Gastrocnemius medialis (tissue), 4 donors: ENCODE measurements around the gene UPF2.

Experiments used
- CTCF ChIP-seq, 5 experiments: fragments of 450-650 bp in 3 of 5; fragments of 200-600 bp in 2 of 5; sonication (generic) in 2 of 5; IDR thresholded peaks in 4 of 5; conservative IDR thresholded peaks in 1 of 5; 1 replicate in 4 of 5; 2 replicates in 1 of 5; pipeline ENCODE4 v1.5.1; 2016 to 2019; ENCODE audit warnings: antibody characterized with exemption in 5 of 5, mild to moderate bottlenecking in 3 of 5, moderate library complexity in 3 of 5
- POLR2A ChIP-seq, 2 donors: fragments of 450-650 bp; IDR thresholded peaks; one replicate each; pipeline ENCODE4 v1.6.1; 2017; ENCODE audit warnings: antibody characterized with exemption in 2 of 2, mild to moderate bottlenecking in 2 of 2, moderate library complexity in 2 of 2

- TF ChIP-seq CTCF (IDR thresholded peaks at IDR 0.05 in 4 of 5, conservative IDR thresholded peaks at IDR 0.05 in 1 of 5), result no peak
- TF ChIP-seq POLR2A (IDR thresholded peaks at IDR 0.05), result no peak
Observed at GRCh38 chr10:11881477-11882417, 160.9 kb downstream of the UPF2 start.
